Measurements from ENCODE around the gene CDSN. TPM values are rescaled to one million over a fixed set of nuclear protein-coding genes. Genes with fewer than 3 reads are reported as not detected.

The CDSN gene
- total and polyA plus RNA-seq, 2 of the 8 experiments (the other 6 are each of a cell fraction or from before 2014, with no cell fraction given) = not detected

- no peak for TF ChIP-seq CHD7 (IDR thresholded peaks at IDR 0.05; ENCODE audit: insufficient replicate concordance, low read length)
- TF ChIP-seq HDAC2 (IDR thresholded peaks at IDR 0.05; ENCODE audit: borderline replicate concordance in 1 of 2, low read depth in 2 of 2, low read length in 2 of 2) = no peak
- TF ChIP-seq CBX8 (IDR thresholded peaks at IDR 0.05; ENCODE audit: borderline replicate concordance, low read depth, low read length) = no peak
- TF ChIP-seq EP300 (IDR thresholded peaks at IDR 0.05; ENCODE audit: borderline replicate concordance in 1 of 2, low read depth in 2 of 2, low read length in 2 of 2) = no peak
- TF ChIP-seq CTBP2 (IDR thresholded peaks at IDR 0.05; ENCODE audit: borderline replicate concordance, insufficient read depth, insufficient read length, low read length) = no peak
- TF ChIP-seq NRF1 (IDR thresholded peaks at IDR 0.05; ENCODE audit: low read depth, low read length) = no peak
- TF ChIP-seq SP2 (IDR thresholded peaks at IDR 0.05; ENCODE audit: low read length) = no peak
- no peak for TF ChIP-seq YY1 (IDR thresholded peaks at IDR 0.05; ENCODE audit: low read depth, low read length)
- no peak for TF ChIP-seq KDM5A (IDR thresholded peaks at IDR 0.05; ENCODE audit: low read length)
- TF ChIP-seq EGR1 (IDR thresholded peaks at IDR 0.05; ENCODE audit: borderline replicate concordance, low read depth, low read length) = no peak
- no peak for TF ChIP-seq SIX5 (IDR thresholded peaks at IDR 0.05; ENCODE audit: low read depth, low read length)
Measured at GRCh38 chr6:31149827-31150447, 29.7 kb upstream of the CDSN start (continued).

Data from H1 (cell line).